GM19452 (cell line): Measurements from ENCODE around the gene ZNF611.
"Not testable (repeated sequence)": the region's sequence is repeated elsewhere in the genome, so short reads cannot be mapped to it uniquely, and the experiment has no call there.

Source experiments
- ATAC-seq: cut with Tn5 transposase; IDR thresholded peaks from one replicate; pipeline ENCODE4 v1.9.1; 2021; ENCODE audit not compliant: unreplicated experiment

The ZNF611 gene

GRCh38 chr19:52734893-52735661, at the start of gene ZNF611:
TSS of gene ZNF611 (minus strand) at chr19:52735044. CDS start at chr19:52715894, 19,150 bp downstream.
- ATAC-seq: peak; percentile 90

DNA sequence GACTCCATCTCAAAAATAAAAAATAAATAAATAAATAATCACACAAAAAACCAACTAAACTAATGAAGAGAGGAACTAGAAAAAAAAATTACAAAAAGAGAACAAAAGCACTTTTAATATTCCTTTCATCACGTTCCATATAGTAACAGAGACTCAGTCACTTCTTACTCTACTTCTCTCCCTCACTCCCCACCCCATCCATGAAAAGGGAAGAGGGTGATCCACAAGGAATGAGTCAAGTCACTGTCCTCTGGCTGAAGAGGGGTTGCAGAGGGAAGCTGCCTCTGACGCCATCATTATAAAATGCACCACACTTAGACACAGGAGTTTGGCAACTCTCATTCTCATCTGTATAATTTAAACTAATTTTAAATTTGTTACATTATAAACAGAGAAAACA, 48.0 kb upstream of the ZNF611 start:
- not testable (repeated sequence) for ATAC-seq

DNA sequence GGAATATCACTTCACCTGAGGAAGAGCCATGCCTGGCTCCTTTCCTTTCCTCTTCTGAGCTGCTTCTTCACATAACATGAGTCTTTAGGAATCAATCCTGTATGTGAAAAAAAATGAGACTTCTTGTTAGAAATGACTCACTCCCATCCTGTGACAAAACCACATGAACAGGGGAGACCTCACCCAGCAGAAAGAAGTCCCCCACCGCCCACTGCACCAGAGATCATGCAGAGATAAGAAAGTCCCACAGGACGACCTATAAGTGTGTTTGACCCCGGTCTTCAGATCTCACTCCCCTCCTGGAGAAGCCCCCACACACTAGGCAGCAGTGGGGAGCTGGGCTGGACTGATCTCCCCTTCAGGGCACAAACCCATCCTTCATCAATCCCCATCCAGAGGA, 44.0 kb upstream of the ZNF611 start:
- ATAC-seq: no peak

GRCh38 chr19:52756447-52756846, 21.6 kb upstream of the ZNF611 start:
- ATAC-seq: not testable (repeated sequence)

GRCh38 chr19:52749780-52750179, 14.9 kb upstream of the ZNF611 start:
- ATAC-seq: no peak

DNA sequence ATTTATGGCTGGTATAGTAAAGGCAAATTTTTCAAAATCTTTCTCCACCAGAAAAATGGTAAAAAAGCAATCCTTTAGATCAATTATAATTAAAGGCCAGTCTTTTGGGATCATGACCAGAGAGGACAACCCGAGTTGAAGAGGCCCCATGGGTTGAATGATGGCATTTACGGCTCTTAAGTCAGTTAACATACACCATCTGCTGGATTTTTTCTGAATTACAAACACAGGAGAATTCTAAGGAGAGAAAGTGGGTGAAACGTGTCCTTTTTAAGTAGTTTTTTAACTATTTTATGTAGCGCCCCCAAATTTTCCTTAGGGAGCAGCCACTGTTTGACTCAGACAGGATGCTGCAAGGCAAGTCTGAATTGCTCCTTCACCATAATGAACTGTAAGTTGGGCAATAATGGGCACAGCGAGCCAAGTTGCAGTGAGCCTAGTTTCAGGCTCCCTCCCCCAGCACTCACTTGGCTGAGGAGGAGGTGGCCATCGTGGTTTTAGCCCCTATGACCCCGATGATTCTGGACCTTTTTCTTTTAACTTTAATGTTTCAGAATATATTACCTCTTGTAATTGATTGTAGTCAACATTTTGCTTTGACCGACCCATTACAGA, 13.6 kb upstream of the ZNF611 start:
- ATAC-seq: no peak

GRCh38 chr19:52745919-52746318, 11.1 kb upstream of the ZNF611 start:
- ATAC-seq: not testable (repeated sequence)

DNA sequence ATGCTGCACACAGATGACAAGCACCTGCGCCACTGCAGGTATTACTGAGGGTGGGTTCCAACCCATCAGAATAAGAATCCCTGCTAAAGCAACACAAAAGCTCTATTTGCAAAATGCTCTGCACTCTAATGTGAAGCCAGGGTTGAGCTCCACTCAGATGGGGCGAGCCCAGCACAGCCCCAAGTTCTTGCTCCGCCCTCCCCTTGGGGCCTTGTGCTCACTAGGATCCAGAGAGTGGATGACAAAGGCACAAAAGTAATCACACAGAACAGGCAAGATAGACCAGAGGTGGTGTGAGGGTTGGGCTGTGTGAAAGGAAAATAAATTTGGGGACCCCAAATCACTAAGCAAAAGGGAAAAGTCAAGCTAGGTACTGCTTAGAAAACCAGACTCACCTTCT, 8.2 kb upstream of the ZNF611 start:
- no peak for ATAC-seq

DNA sequence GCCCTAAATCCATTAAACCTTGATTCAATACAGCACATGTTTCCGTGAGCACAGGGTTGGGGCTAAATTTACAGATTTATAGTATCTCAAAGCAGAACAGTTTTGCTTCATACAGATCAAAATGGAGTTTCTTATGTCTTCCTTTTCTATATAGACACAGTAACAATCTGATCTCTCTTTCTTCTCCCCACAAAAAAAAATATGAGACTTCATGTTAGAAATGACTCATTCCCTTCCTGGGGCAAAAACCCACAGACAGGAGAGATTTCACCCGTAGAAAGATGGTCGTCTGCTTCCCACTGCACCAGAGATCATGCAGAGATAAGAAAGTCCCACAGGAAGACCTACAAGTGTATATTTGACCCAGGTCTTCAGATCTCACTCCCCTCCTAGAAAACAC, 7.7 kb upstream of the ZNF611 start:
- no peak for ATAC-seq

- no peak for ATAC-seq
These were observed 7.2 kb upstream of the ZNF611 start for GRCh38 chr19:52741951-52742485.

- ATAC-seq: not testable (repeated sequence)
These were observed 6.5 kb upstream of the ZNF611 start for GRCh38 chr19:52741371-52741770.

DNA sequence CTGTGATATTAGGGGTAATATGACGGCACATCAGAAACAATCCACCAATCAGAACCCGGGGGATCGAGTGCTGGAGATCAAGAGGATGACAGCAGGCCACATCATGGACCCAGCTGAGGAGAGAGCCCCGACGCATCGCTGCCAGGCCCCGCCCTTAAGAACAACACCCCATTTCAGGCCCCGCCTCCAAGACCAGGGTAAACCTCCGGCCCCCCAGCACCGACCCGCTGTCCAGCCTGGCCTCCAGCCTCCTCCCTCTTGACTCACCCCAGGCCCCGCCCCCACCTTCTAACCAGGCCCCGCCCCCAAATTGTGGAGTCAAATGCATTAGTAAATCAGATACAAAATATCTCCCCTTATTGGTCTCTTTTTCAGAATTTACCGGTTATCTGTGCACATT, 4.7 kb upstream of the ZNF611 start:
- no peak for ATAC-seq

DNA sequence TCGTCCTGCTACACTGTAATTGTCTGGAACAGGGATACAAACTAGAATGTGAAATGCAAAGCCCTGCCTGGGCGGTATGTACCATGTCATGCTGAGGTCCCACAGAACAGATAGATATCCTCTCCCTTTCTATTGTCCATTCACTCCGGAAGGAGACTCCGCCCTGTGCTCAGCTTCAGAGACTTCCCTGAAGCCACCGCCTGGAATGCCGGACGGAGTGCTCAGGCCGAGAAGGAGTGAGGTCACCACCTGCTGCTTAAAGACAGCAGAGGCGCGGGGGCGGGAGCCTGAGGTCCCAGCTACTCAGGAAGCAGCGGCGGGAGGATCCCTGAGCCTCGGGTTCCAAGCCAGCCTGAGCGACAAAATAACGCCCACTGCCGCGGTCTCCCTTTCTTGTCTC, 890 bp upstream of the ZNF611 start:
- ATAC-seq: no peak

DNA sequence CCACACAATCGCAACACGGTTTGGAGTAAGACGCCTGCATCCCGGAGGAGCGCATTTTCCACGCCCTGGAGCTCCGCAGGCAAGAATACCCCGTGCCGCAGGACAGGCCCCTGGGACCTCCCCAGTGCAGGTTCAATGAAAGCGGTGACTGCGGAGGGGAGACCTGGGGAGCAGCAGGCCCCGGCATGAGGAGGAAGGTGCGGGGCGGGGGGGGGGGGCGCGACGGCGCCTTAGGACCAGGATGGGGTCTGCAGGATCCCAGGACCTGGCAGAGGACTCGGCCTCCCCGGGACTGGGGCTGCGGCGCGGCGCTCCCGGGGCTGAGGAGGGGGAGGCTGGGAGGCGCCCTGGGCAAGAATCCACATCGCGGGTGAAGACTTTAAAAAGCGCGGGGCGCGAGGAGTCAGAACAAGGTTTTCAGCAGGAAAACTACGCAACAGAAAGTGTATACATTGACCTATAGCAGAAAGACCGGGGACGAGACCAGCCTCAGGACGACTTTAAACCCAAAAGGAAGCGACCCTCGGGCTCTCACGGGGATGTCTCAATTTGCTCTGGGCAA, 432 bp downstream of the ZNF611 start:
- ATAC-seq: peak; percentile 26

GRCh38 chr19:52726051-52726450, 8.8 kb downstream of the ZNF611 start:
- ATAC-seq: not testable (repeated sequence)

- no peak for ATAC-seq
These were observed 9.3 kb downstream of the ZNF611 start for GRCh38 chr19:52725528-52725961.

DNA sequence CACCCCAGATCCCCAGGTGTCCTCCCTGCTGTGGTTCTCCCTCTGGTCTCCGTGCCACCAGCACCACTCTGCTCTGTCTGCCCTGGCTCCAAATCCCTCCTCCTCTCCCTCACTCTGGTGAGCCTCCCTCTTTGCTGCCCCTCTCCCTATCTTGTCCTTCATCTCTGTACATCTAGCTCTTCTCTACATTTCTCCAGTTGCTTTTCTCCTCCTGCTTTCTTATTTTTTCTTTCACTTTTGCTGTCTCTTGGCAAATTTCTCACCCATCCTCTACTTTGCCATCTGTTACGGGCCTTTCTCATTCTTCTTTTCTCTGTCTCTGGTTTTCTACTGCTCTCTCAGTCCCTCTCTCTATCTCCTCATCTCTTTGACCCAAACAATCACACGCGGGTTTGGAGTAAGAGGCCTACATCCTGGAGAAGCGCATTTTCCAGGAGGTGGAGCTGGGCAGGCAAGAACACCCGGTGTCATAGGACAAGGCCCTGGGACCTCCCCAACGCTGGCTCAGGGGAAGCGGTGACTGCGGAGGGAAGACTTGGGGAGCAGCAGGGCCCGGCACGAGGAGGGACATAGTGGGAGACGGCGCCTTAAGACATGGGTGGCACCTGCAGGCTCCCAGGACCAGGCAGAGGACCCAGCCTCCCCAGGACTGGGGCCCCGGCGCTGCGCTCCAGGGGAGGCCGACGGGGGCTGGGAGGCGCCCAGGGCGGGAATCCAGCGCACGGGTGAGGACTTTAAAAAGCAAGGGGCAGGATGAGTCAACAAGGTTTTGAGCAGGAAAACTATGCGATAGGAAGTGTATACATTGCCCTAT, 9.9 kb downstream of the ZNF611 start:
- no peak for ATAC-seq

DNA sequence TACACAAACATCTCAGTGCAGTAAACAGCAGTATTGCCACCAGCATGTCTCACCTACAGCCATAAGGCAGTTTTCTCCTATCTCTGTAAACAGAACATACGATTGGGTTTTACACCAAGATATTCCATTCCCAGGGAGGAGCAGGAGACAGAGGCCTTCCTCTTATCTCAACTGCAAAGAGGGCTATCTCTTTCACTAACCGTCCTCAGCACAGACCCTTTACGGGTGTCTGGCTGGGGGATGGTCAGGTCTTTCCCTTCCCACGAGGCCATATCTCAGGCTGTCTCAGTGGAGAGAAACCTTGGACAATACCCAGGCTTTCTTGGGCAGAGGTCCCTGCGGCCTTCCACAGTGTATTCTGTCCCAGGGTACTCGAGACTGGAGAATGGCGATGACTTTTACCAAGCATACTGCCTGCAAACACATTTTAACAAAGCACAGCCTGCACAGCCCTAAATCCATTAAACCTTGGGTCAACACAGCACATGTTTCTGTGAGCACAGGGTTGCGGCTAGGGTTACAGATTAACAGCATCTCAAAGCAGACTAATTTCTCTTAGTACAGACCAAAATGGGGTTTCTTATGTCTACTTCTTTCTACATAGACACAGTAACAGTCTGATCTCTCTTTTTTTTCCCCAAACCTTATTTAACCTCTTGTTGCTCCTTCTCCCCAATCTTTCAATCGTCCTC, 10.8 kb downstream of the ZNF611 start:
- not testable (repeated sequence) for ATAC-seq

GRCh38 chr19:52722062-52723003, 12.5 kb downstream of the ZNF611 start:
- no peak for ATAC-seq
